ENCODE data around the gene HFM1. TPM values are rescaled to one million over a fixed set of nuclear protein-coding genes. Genes with fewer than 3 reads are reported as not detected.

The HFM1 gene
- total and polyA plus RNA-seq, 9 of the 15 experiments (the other 6 are each of a cell fraction or from before 2014, with no cell fraction given): 1.5 to 6.4 (median 3.7) TPM

GRCh38 chr1:91308544-91308943 lies 96.1 kb downstream of the HFM1 start (continued):
- peak; percentile 83 for TF ChIP-seq FOSL1 (tag; conservative IDR thresholded peaks at IDR 0.05)
- no peak for TF ChIP-seq CBX1 (IDR thresholded peaks at IDR 0.05; ENCODE audit: low read depth)
- no peak for TF ChIP-seq MCM7 (IDR thresholded peaks at IDR 0.05)
- TF ChIP-seq CHD7 (IDR thresholded peaks at IDR 0.05; ENCODE audit: low read depth, low read length): no peak
- TF ChIP-seq RERE (CRISPR knock-in tag; IDR thresholded peaks at IDR 0.05; ENCODE audit: borderline replicate concordance): no peak
- TF ChIP-seq DDX20 (tag; IDR thresholded peaks at IDR 0.05; ENCODE audit: low read depth): no peak
- TF ChIP-seq MTA3 (IDR thresholded peaks at IDR 0.05; ENCODE audit: borderline replicate concordance): no peak
- TF ChIP-seq ZNF274 (IDR thresholded peaks at IDR 0.05; ENCODE audit: borderline replicate concordance, low read depth, low read length): no peak
- no peak for TF ChIP-seq RB1 (IDR thresholded peaks at IDR 0.05; ENCODE audit: low read depth)

Data from K562 (cell line).